Measurements from ENCODE around the gene RNF212B.

RNF212B gene

GRCh38 chr14:23297611-23298277 is 60.0 kb downstream of the RNF212B start:
- Mint-ChIP-seq H3K27me3 (no peaks in the 10 kb centered on the region), H3K4me1 (ENCODE audit: low read depth) (peaks cover 28% of the 10 kb centered on the region), H3K27ac (peak overlapping the region; percentile 28), H3K9me3 (no peaks in the 10 kb centered on the region), H3K4me3 (no peak overlapping the region), H3K36me3 (ENCODE audit: low read depth) (peaks cover 18% of the 10 kb centered on the region)

- Mint-ChIP-seq H3K4me1 (ENCODE audit: low read depth) (peaks cover 33% of the 10 kb centered on the region), H3K9me3 (no peaks in the 10 kb centered on the region), H3K27ac (no peak overlapping the region), H3K36me3 (ENCODE audit: low read depth) (peaks cover 18% of the 10 kb centered on the region), H3K27me3 (no peaks in the 10 kb centered on the region), H3K4me3 (peak overlapping the region; percentile 89)
Observed at GRCh38 chr14:23299211-23299957, 61.6 kb downstream of the RNF212B start.

GRCh38 chr14:23299986-23300686 is 62.4 kb downstream of the RNF212B start:
- Mint-ChIP-seq H3K27ac (peak overlapping the region; percentile 95), H3K4me1 (ENCODE audit: low read depth) (peaks cover 27% of the 10 kb centered on the region), H3K36me3 (ENCODE audit: low read depth) (peaks cover 17% of the 10 kb centered on the region)

GRCh38 chr14:23300687-23301223 is 63.0 kb downstream of the RNF212B start:
- peaks cover 23% of the 10 kb centered on the region for H3K4me1 Mint-ChIP-seq (ENCODE audit: low read depth)
- peaks cover 13% of the 10 kb centered on the region for H3K36me3 Mint-ChIP-seq (ENCODE audit: low read depth)

More at GRCh38 chr14:23299986-23300686, 62.4 kb downstream of the RNF212B start:
- H3K9me3 Mint-ChIP-seq: no peaks in the 10 kb centered on the region
- H3K27me3 Mint-ChIP-seq: no peaks in the 10 kb centered on the region
- peak overlapping the region; percentile 89 for H3K4me3 Mint-ChIP-seq

GRCh38 chr14:23301288-23301968 is 63.7 kb downstream of the RNF212B start:
- H3K4me1 Mint-ChIP-seq (ENCODE audit: low read depth): peaks cover 28% of the 10 kb centered on the region
- no peaks in the 10 kb centered on the region for H3K9me3 Mint-ChIP-seq
- peak overlapping the region; percentile 100 for H3K4me3 Mint-ChIP-seq
- peak overlapping the region; percentile 95 for H3K27ac Mint-ChIP-seq
- peaks cover 13% of the 10 kb centered on the region for H3K36me3 Mint-ChIP-seq (ENCODE audit: low read depth)
- peaks cover 7% of the 10 kb centered on the region for H3K27me3 Mint-ChIP-seq

More at GRCh38 chr14:23300687-23301223, 63.0 kb downstream of the RNF212B start:
- Mint-ChIP-seq H3K27me3 (peaks cover under 1% of the 10 kb centered on the region), H3K9me3 (no peaks in the 10 kb centered on the region), H3K27ac (peak overlapping the region; percentile 95), H3K4me3 (peak overlapping the region; percentile 89)

- Mint-ChIP-seq H3K27me3 (peaks cover 8% of the 10 kb centered on the region), H3K9me3 (no peaks in the 10 kb centered on the region), H3K36me3 (ENCODE audit: low read depth) (peaks cover 13% of the 10 kb centered on the region), H3K27ac (peak overlapping the region; percentile 94), H3K4me3 (peak overlapping the region; percentile 100), H3K4me1 (ENCODE audit: low read depth) (peaks cover 28% of the 10 kb centered on the region)
Observed at GRCh38 chr14:23301969-23302289, 64.2 kb downstream of the RNF212B start.

- Mint-ChIP-seq H3K4me1 (ENCODE audit: low read depth) (peaks cover 28% of the 10 kb centered on the region), H3K4me3 (peak within 1 kb of the TSS; percentile 100), H3K27me3 (peaks cover 14% of the 10 kb centered on the region), H3K9me3 (no peaks in the 10 kb centered on the region), H3K27ac (peak within 1 kb of the TSS; percentile 100), H3K36me3 (ENCODE audit: low read depth) (peaks cover 8% of the 10 kb centered on the region)
Observed at GRCh38 chr14:23302290-23303225, 64.8 kb downstream of the RNF212B start, which contains the start of gene PPP1R3E. PPP1R3E (minus strand) TSS chr14:23302859; CDS start chr14:23302576, 283 bp downstream.

GRCh38 chr14:23306412-23307145 is 68.8 kb downstream of the RNF212B start, which contains the start of gene BCL2L2:
BCL2L2 (plus strand) TSS chr14:23306833; CDS start chr14:23307768, 935 bp downstream.
- H3K9me3 Mint-ChIP-seq: no peaks in the 10 kb centered on the region
- peak within 1 kb of the TSS; percentile 61 for H3K4me3 Mint-ChIP-seq
- H3K27ac Mint-ChIP-seq: no peak within 1 kb of the TSS
- peaks cover 20% of the 10 kb centered on the region for H3K4me1 Mint-ChIP-seq (ENCODE audit: low read depth)
- H3K36me3 Mint-ChIP-seq (ENCODE audit: low read depth): no peaks in the 10 kb centered on the region
- H3K27me3 Mint-ChIP-seq: peaks cover 22% of the 10 kb centered on the region

GRCh38 chr14:23307146-23307530 is 69.4 kb downstream of the RNF212B start:
- Mint-ChIP-seq H3K27me3 (peaks cover 22% of the 10 kb centered on the region), H3K4me3 (peak overlapping the region; percentile 61), H3K9me3 (no peaks in the 10 kb centered on the region), H3K4me1 (ENCODE audit: low read depth) (peaks cover 20% of the 10 kb centered on the region), H3K27ac (no peak overlapping the region), H3K36me3 (ENCODE audit: low read depth) (no peaks in the 10 kb centered on the region)

- Mint-ChIP-seq H3K27ac (no peak overlapping the region), H3K36me3 (ENCODE audit: low read depth) (no peaks in the 10 kb centered on the region), H3K27me3 (peaks cover 22% of the 10 kb centered on the region), H3K9me3 (no peaks in the 10 kb centered on the region), H3K4me1 (ENCODE audit: low read depth) (peaks cover 15% of the 10 kb centered on the region), H3K4me3 (no peak overlapping the region)
Observed at GRCh38 chr14:23307687-23308644, 70.2 kb downstream of the RNF212B start.

- Mint-ChIP-seq H3K27ac (no peak overlapping the region), H3K4me1 (ENCODE audit: low read depth) (peaks cover 10% of the 10 kb centered on the region), H3K9me3 (no peaks in the 10 kb centered on the region), H3K27me3 (peaks cover 22% of the 10 kb centered on the region), H3K36me3 (ENCODE audit: low read depth) (no peaks in the 10 kb centered on the region), H3K4me3 (no peak overlapping the region)
Observed at GRCh38 chr14:23308721-23309445, 71.1 kb downstream of the RNF212B start.

GRCh38 chr14:23310546-23310945 is 72.8 kb downstream of the RNF212B start:
- Mint-ChIP-seq H3K36me3 (ENCODE audit: low read depth) (no peaks in the 10 kb centered on the region), H3K9me3 (no peaks in the 10 kb centered on the region), H3K27me3 (peaks cover 22% of the 10 kb centered on the region), H3K27ac (no peak overlapping the region), H3K4me3 (no peak overlapping the region), H3K4me1 (ENCODE audit: low read depth) (peaks cover 10% of the 10 kb centered on the region)
